NOMO-1 (cell line): ENCODE results near the gene F13A1.

Experiments
- DNase-seq, 2 experiments: peaks; one replicate each; lab custom pipeline; 2025; ENCODE audit not compliant: unreplicated experiment in 2 of 2; lab: John Stamatoyannopoulos, UW

F13A1 gene

DNA sequence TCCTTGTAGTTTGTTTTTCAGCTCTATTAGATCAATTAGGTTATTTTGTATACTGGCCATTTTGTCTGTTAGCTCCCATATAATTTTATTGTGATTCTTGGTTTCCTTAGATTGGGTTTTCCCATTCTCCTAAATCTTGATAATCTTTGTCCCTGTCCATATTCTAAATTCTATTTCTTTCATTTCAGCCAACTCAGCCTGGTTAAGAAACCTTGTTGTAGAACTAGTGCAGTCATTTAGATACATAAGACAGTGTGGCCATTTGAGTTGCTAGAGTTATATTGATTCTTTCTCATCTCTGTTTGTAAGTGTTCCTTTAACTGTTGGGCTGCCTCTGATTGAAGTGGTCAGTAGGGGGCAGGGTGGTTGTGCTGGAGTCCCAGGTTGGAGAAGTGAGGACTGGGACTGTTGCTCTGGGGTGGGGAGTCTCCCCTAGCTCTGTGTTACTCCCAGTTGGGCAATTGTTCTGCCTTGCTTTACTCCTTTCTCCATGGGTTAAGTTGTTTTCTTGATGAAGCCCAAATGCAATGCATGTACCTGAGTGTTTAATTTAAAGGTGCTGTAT is 214.9 kb downstream of the F13A1 start:
- DNase-seq, result peak in 1 of 2 experiments; percentile 3
